Measurements from ENCODE around the gene NCAPH2.

DNA sequence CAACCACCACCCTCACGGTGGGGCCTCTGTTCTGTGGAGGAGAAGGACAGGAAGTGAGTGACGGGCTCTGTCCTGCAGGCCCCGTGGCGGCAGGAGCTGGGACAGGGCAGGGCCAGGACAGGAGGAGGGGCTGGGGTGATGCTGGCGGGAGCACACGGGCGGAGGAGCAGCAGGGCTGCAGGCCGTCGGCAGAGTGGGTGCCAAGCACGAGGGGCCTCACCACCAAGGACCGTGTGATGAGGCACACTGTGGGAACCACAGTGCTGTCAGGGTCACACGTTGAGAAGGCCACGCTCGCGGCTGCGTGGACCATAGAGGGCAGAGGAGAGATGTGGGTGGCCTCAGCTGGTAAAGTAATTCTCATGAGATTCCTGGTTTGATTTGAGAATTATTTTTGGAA is 8.9 kb downstream of the NCAPH2 start:
- TF ChIP-seq LEF1 (IDR thresholded peaks at IDR 0.05; ENCODE audit: borderline replicate concordance) (no peak), TARDBP (IDR thresholded peaks at IDR 0.05) (no peak), BHLHE40 (IDR thresholded peaks at IDR 0.05; ENCODE audit: borderline replicate concordance) (no peak)
